SK-N-SH (cell line): Measurements from ENCODE around the gene GRM8. TPM values are rescaled to one million over a fixed set of nuclear protein-coding genes. Genes with fewer than 3 reads are reported as not detected.

Experiments
- CTCF ChIA-PET: fragments of 300-600, 350-600 bp; formaldehyde crosslinking; extraction: SDS; loops from one replicate; lab custom pipeline; 2021; lab: Yijun Ruan, JAX
- POLR2A ChIA-PET: fragments of 350-600 bp; sonication (Branson Sonifier 250); formaldehyde crosslinking; extraction: SDS; loops from one replicate; lab custom pipeline; 2020; ENCODE audit warnings: antibody characterized with exemption, inconsistent platforms; lab: Yijun Ruan, JAX
- DNase-seq: peaks from one replicate; pipeline ENCODE4 v3.0.0; 2012
- H2AFZ ChIP-seq: fragments of 200-600 bp; sonication (generic); 2 replicates; pipeline ENCODE4 v1.8.1; 2016; ENCODE audit warnings: antibody characterized with exemption, mild to moderate bottlenecking, low read depth
- H3F3A ChIP-seq: fragments of 200-600 bp; sonication (generic); replicated peaks from 2 replicates; pipeline ENCODE3; 2016; ENCODE audit warnings: antibody characterized with exemption, mild to moderate bottlenecking; ENCODE audit not compliant: insufficient read depth
- H3K27ac ChIP-seq, 2 experiments: fragments of 200-500 bp in 1 of 2; fragments of 200-600 bp in 1 of 2; sonication (Bioruptor generic) in 1 of 2; sonication (generic), shearing (Covaris generic) in 1 of 2; 2 replicates each; pipeline versions ENCODE4 v1.5.1 to v1.6.1; 2014 to 2016; ENCODE audit warnings: low read depth in 2 of 2, inconsistent platforms in 1 of 2, low read length in 1 of 2, mild to moderate bottlenecking in 1 of 2, mixed read lengths in 1 of 2
- H3K27me3 ChIP-seq: fragments of 200-600 bp; sonication (generic), shearing (Covaris generic); 2 replicates; pipeline ENCODE4 v1.6.1; 2016; ENCODE audit warnings: mixed run types; ENCODE audit not compliant: insufficient read depth
- H3K36me3 ChIP-seq, 2 experiments: fragments of 200-500 bp in 1 of 2; fragments of 200-600 bp in 1 of 2; sonication (Bioruptor generic) in 1 of 2; sonication (generic) in 1 of 2; replicated peaks in 1 of 2; 2 replicates each; pipeline versions ENCODE3 to v1.5.1; 2014 to 2016; ENCODE audit warnings: low read length in 1 of 2, mild to moderate bottlenecking in 1 of 2; ENCODE audit not compliant: insufficient read depth in 2 of 2, control insufficient read depth in 1 of 2
- H3K4me1 ChIP-seq, 2 experiments: fragments of 200-500 bp in 1 of 2; fragments of 200-600 bp in 1 of 2; sonication (Bioruptor generic) in 1 of 2; sonication (generic), shearing (Covaris generic) in 1 of 2; 2 replicates each; pipeline versions ENCODE4 v1.5.1 to v1.6.1; 2014 to 2016; ENCODE audit warnings: low read depth in 1 of 2, low read length in 1 of 2, mixed run types in 1 of 2; ENCODE audit not compliant: insufficient read depth in 2 of 2, control insufficient read depth in 1 of 2
- H3K4me2 ChIP-seq: fragments of 200-600 bp; sonication (generic), shearing (Covaris generic); 2 replicates; pipeline ENCODE4 v1.6.1; 2017; ENCODE audit warnings: mixed run types
- H3K4me3 ChIP-seq, 2 experiments: fragments of 200-500 bp in 1 of 2; fragments of 200-600 bp in 1 of 2; sonication (Bioruptor generic) in 1 of 2; sonication (generic), shearing (Covaris generic) in 1 of 2; 2 replicates each; pipeline versions ENCODE4 v1.5.1 to v1.8.1; 2014 to 2016; ENCODE audit warnings: low read depth in 2 of 2, inconsistent platforms in 1 of 2, low read length in 1 of 2, mild to moderate bottlenecking in 1 of 2, mixed read lengths in 1 of 2, moderate library complexity in 1 of 2
- H3K79me2 ChIP-seq: fragments of 200-600 bp; sonication (generic); 2 replicates; pipeline ENCODE4 v1.8.1; 2017; ENCODE audit warnings: mild to moderate bottlenecking; ENCODE audit not compliant: insufficient read depth
- H3K9ac ChIP-seq: fragments of 200-600 bp; sonication (generic); 2 replicates; pipeline ENCODE4 v1.6.1; 2017; ENCODE audit warnings: mixed run types
- H3K9me2 ChIP-seq: fragments of 200-600 bp; sonication (generic); 2 replicates; pipeline ENCODE4 v1.6.1; 2017; ENCODE audit warnings: mixed run types
- H3K9me3 ChIP-seq: fragments of 200-600 bp; sonication (generic); 2 replicates; pipeline ENCODE4 v1.6.1; 2017; ENCODE audit warnings: mixed run types, mild to moderate bottlenecking, moderate library complexity
- H4K20me1 ChIP-seq: fragments of 200-600 bp; sonication (generic); 2 replicates; pipeline ENCODE4 v1.6.1; 2017; ENCODE audit warnings: mild to moderate bottlenecking, mixed run types; ENCODE audit not compliant: insufficient read depth
- CHD2 ChIP-seq: fragments of 150-350 bp; IDR thresholded peaks from 2 replicates; pipeline ENCODE4 v1.6.1; 2018; ENCODE audit warnings: low read length; ENCODE audit not compliant: partially characterized antibody
- EP300 ChIP-seq, 2 experiments: IDR thresholded peaks; 2 replicates each; pipeline versions ENCODE4 v1.4.0 to v1.6.1; 2012; ENCODE audit warnings: borderline replicate concordance in 1 of 2, low read depth in 1 of 2, low read length in 1 of 2
- FOSL2 ChIP-seq: IDR thresholded peaks from 2 replicates; pipeline ENCODE4 v1.4.0; 2012; ENCODE audit warnings: low read depth, mild to moderate bottlenecking, moderate library complexity, borderline replicate concordance
- FOXJ3 ChIP-seq: sonication (generic); formaldehyde crosslinking; IDR thresholded peaks from 2 replicates; pipeline ENCODE4 v1.5.1; 2020; ENCODE audit warnings: mild to moderate bottlenecking, missing genetic modification reagents
- GABPA ChIP-seq: IDR thresholded peaks from 2 replicates; pipeline ENCODE4 v1.4.0; 2012; ENCODE audit warnings: low read depth, mild to moderate bottlenecking
- GATA2 ChIP-seq: sonication (generic); formaldehyde crosslinking; IDR thresholded peaks from 2 replicates; pipeline ENCODE4 v1.5.0; 2020; ENCODE audit warnings: mild to moderate bottlenecking, missing genetic modification reagents
- JUND ChIP-seq: IDR thresholded peaks from 2 replicates; pipeline ENCODE4 v1.4.0; 2012
- MXI1 ChIP-seq: IDR thresholded peaks from 2 replicates; pipeline ENCODE4 v1.6.1; 2012; ENCODE audit warnings: mild to moderate bottlenecking, low read depth, low read length, improper control_type of control experiment
- RCOR1 ChIP-seq: fragments of 150-350 bp; IDR thresholded peaks from 2 replicates; pipeline ENCODE4 v1.6.1; 2017; ENCODE audit warnings: antibody characterized with exemption, low read length
- REST ChIP-seq: IDR thresholded peaks from 2 replicates; pipeline ENCODE4 v1.6.1; 2012; ENCODE audit warnings: mild to moderate bottlenecking, low read depth, low read length, moderate library complexity
- TCF12 ChIP-seq: IDR thresholded peaks from 2 replicates; pipeline ENCODE4 v1.4.0; 2012
- TEAD4 ChIP-seq: IDR thresholded peaks from 2 replicates; pipeline ENCODE4 v1.4.0; 2012; ENCODE audit warnings: mild to moderate bottlenecking, borderline replicate concordance; ENCODE audit not compliant: insufficient read depth
- YY1 ChIP-seq: IDR thresholded peaks from 2 replicates; pipeline ENCODE4 v1.4.0; 2012; ENCODE audit warnings: low read depth, mild to moderate bottlenecking
- WGBS: methylation state at CpG from one replicate; pipeline ENCODE4 v1.1.6; 2017; ENCODE audit warnings: low lambda C conversion rate; 5-methylcytosine and 5-hydroxymethylcytosine counted together
- polyA plus RNA-seq, 3 experiments: library from polyadenylated mRNA; depleted of rRNA; stranded (reverse); fragments of >200 nt; gene quantifications; 2 replicates each; pipeline ENCODE4 v1.2.3, GENCODE V29; 2012

The GRM8 gene
- polyA plus RNA-seq, 1 of the 3 experiments (the other 2 are of a cell fraction), result 0.10 TPM

- H4K20me1 ChIP-seq, result no peaks in the 10 kb centered on the region
- WGBS, result 23% methylated on average over 4 of the region's 4 CpGs
- H3K4me3 ChIP-seq, result no peak overlapping the region
- H3K27me3 ChIP-seq, result no peaks in the 10 kb centered on the region
- no peak overlapping the region for H3K9ac ChIP-seq
- H2AFZ ChIP-seq, result no peak overlapping the region
- no peaks in the 10 kb centered on the region for H3K4me1 ChIP-seq
- DNase-seq, result no peak
- H3K36me3 ChIP-seq, result no peaks in the 10 kb centered on the region
- H3K9me3 ChIP-seq, result no peaks in the 10 kb centered on the region
- CTCF ChIA-PET, result interaction anchor here (1.7 kb wide), 2 partner anchors 39 to 104 kb away, joined by 5 read pairs; no protein-coding TSS in a partner anchor
- H3K27ac ChIP-seq, result no peak overlapping the region
- H3K4me2 ChIP-seq, result no peak overlapping the region
- POLR2A ChIA-PET, result no interaction called here
- no peaks in the 10 kb centered on the region for H3K79me2 ChIP-seq
- no peaks in the 10 kb centered on the region for H3F3A ChIP-seq
- H3K9me2 ChIP-seq, result no peaks in the 10 kb centered on the region
- no peak for TF ChIP-seq TEAD4
- TF ChIP-seq JUND, result no peak
Observed at GRCh38 chr7:127146746-127147536, 105.8 kb downstream of the GRM8 start.

- Histone ChIP-seq H3K27ac (peak overlapping the region in 1 of 2 experiments; percentile 67; a peak in 1 of 4 replicates), H3K9ac (no peak overlapping the region), H3K4me3 (no peak overlapping the region), H3F3A (no peaks in the 10 kb centered on the region), H4K20me1 (no peaks in the 10 kb centered on the region), H3K27me3 (no peaks in the 10 kb centered on the region), H3K79me2 (no peaks in the 10 kb centered on the region), H3K4me2 (no peak overlapping the region), H3K9me2 (no peaks in the 10 kb centered on the region), H3K4me1 (peaks cover 0 to 18% of the 10 kb centered on the region in 2 experiments; a peak in 1 of 4 replicates), H3K36me3 (no peaks in the 10 kb centered on the region), H3K9me3 (no peaks in the 10 kb centered on the region), H2AFZ (no peak overlapping the region)
- TF ChIP-seq TCF12 (peak; percentile 24; the same call in 1 of the 2 replicates), GABPA (no peak), TEAD4 (0 out of 2 replicates have a peak, but pooled peaks have one; percentile 14), FOSL2 (no peak), GATA2 (CRISPR knock-in tag) (peak; percentile 59), RCOR1 (peak; percentile 56; the same call in 1 of the 2 replicates), YY1 (no peak), EP300 (IDR thresholded peaks at IDR 0.05; ENCODE audit: borderline replicate concordance in 1 of 2, low read depth in 1 of 2, low read length in 1 of 2) (peak in 1 of 2 experiments; percentile 74; a peak in 2 of 4 replicates), CHD2 (no peak), FOXJ3 (CRISPR knock-in tag) (no peak; the same call in 1 of the 2 replicates), MXI1 (peak; percentile 39; the same call in 1 of the 2 replicates), REST (no peak)
- ChIA-PET POLR2A (interaction anchor here (0.7 kb wide), 1 partner anchor 11 kb away, joined by 3 read pairs; no protein-coding TSS in a partner anchor), CTCF (interaction anchor here (0.8 to 3.1 kb wide), 6 partner anchors 20 to 116 kb away, joined by 3 to 12 read pairs (median 3); partner anchors contain the start of gene GRM8)
- peak; percentile 28 for DNase-seq
Observed at GRCh38 chr7:127137146-127137545, 115.6 kb downstream of the GRM8 start.
